Natural killer cell (primary cell): ENCODE data around the gene PMF1. TPM values are rescaled to one million over a fixed set of nuclear protein-coding genes. Genes with fewer than 3 reads are reported as not detected.
"Not testable (repeated sequence)": the region's sequence is repeated elsewhere in the genome, so short reads cannot be mapped to it uniquely, and the experiment has no call there.

Experiments
- ATAC-seq, 3 donors: fragments of 150-1000 bp in 2 of 3; fragments of 200-7000 bp in 1 of 3; cut with Tn5 transposase; 1 replicate in 1 of 3; 2 replicates in 2 of 3; pipeline ENCODE4 v1.10.0; 2021; ENCODE audit warnings: mild to moderate bottlenecking in 2 of 3, moderate library complexity in 2 of 3
- DNase-seq, 2 donors: peaks; one replicate each; pipeline versions ENCODE4 v3.0.0 to v3.0.0-alpha.2; 2013 to 2021; ENCODE audit warnings: mixed read lengths in 1 of 2
- H3K27ac ChIP-seq: one replicate; pipeline ENCODE4 v1.5.1; 2013; ENCODE audit warnings: mild to moderate bottlenecking, low read length
- H3K27me3 ChIP-seq: one replicate; pipeline ENCODE4 v1.6.1; 2013; ENCODE audit warnings: low read length; ENCODE audit not compliant: control insufficient read depth, insufficient read depth
- H3K36me3 ChIP-seq: one replicate; pipeline ENCODE4 v1.6.1; 2013; ENCODE audit warnings: low read length; ENCODE audit not compliant: control insufficient read depth, insufficient read depth
- H3K4me1 ChIP-seq: one replicate; pipeline ENCODE4 v1.6.1; 2013; ENCODE audit warnings: low read length; ENCODE audit not compliant: control insufficient read depth, insufficient read depth
- H3K4me3 ChIP-seq: one replicate; pipeline ENCODE4 v1.5.1; 2013; ENCODE audit warnings: low read length
- H3K9me3 ChIP-seq: one replicate; pipeline ENCODE4 v1.6.1; 2013; ENCODE audit warnings: low read length; ENCODE audit not compliant: control insufficient read depth, insufficient read depth
- H3K27ac Mint-ChIP-seq, 2 donors: one replicate each; pipeline ENCODE4 v1.8.0; 2022; ENCODE audit warnings: mild to moderate bottlenecking in 2 of 2, mixed read lengths in 2 of 2, moderate library complexity in 1 of 2
- H3K27me3 Mint-ChIP-seq, 2 donors: one replicate each; pipeline ENCODE4 v1.8.0; 2022; ENCODE audit warnings: low read depth in 2 of 2, mixed read lengths in 2 of 2
- H3K36me3 Mint-ChIP-seq: one replicate; pipeline ENCODE4 v1.8.0; 2022; ENCODE audit warnings: mixed read lengths
- H3K4me1 Mint-ChIP-seq, 2 donors: one replicate each; pipeline ENCODE4 v1.8.0; 2022; ENCODE audit warnings: mixed read lengths in 2 of 2
- H3K4me3 Mint-ChIP-seq: one replicate; pipeline ENCODE4 v1.8.0; 2022; ENCODE audit warnings: mild to moderate bottlenecking, moderate library complexity, mixed read lengths
- H3K9me3 Mint-ChIP-seq, 2 donors: one replicate each; pipeline ENCODE4 v1.8.0; 2022; ENCODE audit warnings: mixed read lengths in 2 of 2
- CTCF ChIP-seq: fragments of 200-600 bp; IDR thresholded peaks from one replicate; pipeline ENCODE4 v1.8.0; 2022; ENCODE audit warnings: antibody characterized with exemption
- WGBS: methylation state at CpG from one replicate; pipeline ENCODE4 v1.1.7; 2013; ENCODE audit warnings: missing lambda C conversion rate; ENCODE audit not compliant: insufficient coverage; 5-methylcytosine and 5-hydroxymethylcytosine counted together
- intact Hi-C: fragments of 100-400 bp; cut with micrococcal nuclease; formaldehyde crosslinking; loops from one replicate; pipeline ENCODE4 v1.14.2; 2022
- total RNA-seq, 4 donors: library from RNA; stranded (reverse); fragments of 120-200 nt in 1 of 4; gene quantifications; one replicate each; pipeline versions ENCODE4 v1.2.3 to v1.2.4, GENCODE V29; 2013 to 2022

The PMF1 gene
- total RNA-seq, 3 donors from 2014 or later (not counting 1 experiment from before 2014, with no cell fraction given), result 61.5 to 70.3 (median 64.0) TPM

GRCh38 chr1:156186347-156187177, 26.2 kb upstream of the PMF1 start:
- H3K27ac ChIP-seq, result not testable (repeated sequence)

GRCh38 chr1:156190265-156190664, 22.5 kb upstream of the PMF1 start:
- H3K27me3 ChIP-seq, H3K9me3 Mint-ChIP-seq, H3K27ac ChIP-seq, intact Hi-C loops, H3K36me3 ChIP-seq, H3K27me3 Mint-ChIP-seq, ATAC-seq, H3K4me3 ChIP-seq, H3K36me3 Mint-ChIP-seq, DNase-seq, H3K4me3 Mint-ChIP-seq, H3K27ac Mint-ChIP-seq, H3K9me3 ChIP-seq: not testable (repeated sequence)
- WGBS, result 92% methylated on average over 3 of the region's 4 CpGs
- peaks cover 20 to 21% of the 10 kb centered on the region in 2 donors for H3K4me1 Mint-ChIP-seq
- peaks cover 18% of the 10 kb centered on the region for H3K4me1 ChIP-seq

More at GRCh38 chr1:156186347-156187177, 26.2 kb upstream of the PMF1 start:
- 100% methylated on average over 2 of the region's 2 CpGs for WGBS
- H3K27ac Mint-ChIP-seq, H3K36me3 Mint-ChIP-seq, intact Hi-C loops, H3K9me3 Mint-ChIP-seq, H3K4me1 Mint-ChIP-seq, H3K27me3 Mint-ChIP-seq, H3K4me3 ChIP-seq, DNase-seq, H3K27me3 ChIP-seq, H3K36me3 ChIP-seq, H3K4me1 ChIP-seq, ATAC-seq, H3K4me3 Mint-ChIP-seq, H3K9me3 ChIP-seq: not testable (repeated sequence)

GRCh38 chr1:156191292-156191964, 21.4 kb upstream of the PMF1 start:
- Mint-ChIP-seq H3K4me3 (no peak overlapping the region), H3K27me3 (no peaks in the 10 kb centered on the region), H3K36me3 (no peaks in the 10 kb centered on the region), H3K4me1 (peaks cover 30 to 32% of the 10 kb centered on the region in 2 donors), H3K9me3 (no peaks in the 10 kb centered on the region), H3K27ac (no peak overlapping the region)
- WGBS, result no CpG with 5 or more reads among the region's 4 CpGs
- Histone ChIP-seq H3K4me1 (peaks cover 22% of the 10 kb centered on the region), H3K9me3 (no peaks in the 10 kb centered on the region), H3K27me3 (no peaks in the 10 kb centered on the region), H3K27ac (no peak overlapping the region), H3K36me3 (peaks cover 7% of the 10 kb centered on the region), H3K4me3 (no peak overlapping the region)
- DNase-seq, result no peak
- intact Hi-C loops, result no loop called here
- no peak for ATAC-seq
- no peak for TF ChIP-seq CTCF

- Mint-ChIP-seq H3K36me3 (no peaks in the 10 kb centered on the region), H3K9me3 (no peaks in the 10 kb centered on the region), H3K27ac (peak overlapping the region; percentile 94 to 97), H3K4me3 (peak overlapping the region; percentile 99), H3K4me1 (peaks cover 32 to 39% of the 10 kb centered on the region in 2 donors), H3K27me3 (no peaks in the 10 kb centered on the region)
- Histone ChIP-seq H3K4me1 (peaks cover 23% of the 10 kb centered on the region), H3K27me3 (no peaks in the 10 kb centered on the region), H3K4me3 (peak overlapping the region; percentile 93), H3K27ac (peak overlapping the region; percentile 82), H3K9me3 (no peaks in the 10 kb centered on the region), H3K36me3 (peaks cover 8% of the 10 kb centered on the region)
- no peak for TF ChIP-seq CTCF
- no peak for DNase-seq
- intact Hi-C loops, result no loop called here
- WGBS, result 92% methylated on average over 6 of the region's 7 CpGs
- ATAC-seq, result no peak
Observed at GRCh38 chr1:156193208-156193487, 19.7 kb upstream of the PMF1 start.
